DMS114 treated with DMSO at 0.1 percent for 48 hours (cell line): ENCODE data around the gene HTR1A.

Experiments
- DNase-seq: peaks from one replicate; lab custom pipeline; 2025; ENCODE audit not compliant: unreplicated experiment; lab: John Stamatoyannopoulos, UW

The HTR1A gene

GRCh38 chr5:63962279-63962678, at the start of gene HTR1A:
Gene HTR1A, minus strand, starts transcription at chr5:63962445. Its CDS starts 726 bp downstream, at chr5:63961719.
- no peak for DNase-seq

GRCh38 chr5:64003966-64004365, 41.7 kb upstream of the HTR1A start:
- DNase-seq = no peak

- no peak for DNase-seq
These were observed 37.9 kb upstream of the HTR1A start for GRCh38 chr5:64000096-64000495.

GRCh38 chr5:63987053-63987452, 24.8 kb upstream of the HTR1A start:
- DNase-seq = no peak

- no peak for DNase-seq
These were observed 19.6 kb upstream of the HTR1A start for GRCh38 chr5:63981864-63982263.

GRCh38 chr5:63963926-63964325, 1.7 kb upstream of the HTR1A start:
- DNase-seq = peak; percentile 7

- DNase-seq = peak; percentile 41
These were observed 963 bp upstream of the HTR1A start for GRCh38 chr5:63963080-63963735.

GRCh38 chr5:63961598-63962161, 565 bp downstream of the HTR1A start:
- DNase-seq = no peak

- DNase-seq = no peak
These were observed 1.1 kb downstream of the HTR1A start for GRCh38 chr5:63961125-63961597.

GRCh38 chr5:63960646-63961045, 1.6 kb downstream of the HTR1A start:
- no peak for DNase-seq

GRCh38 chr5:63959177-63959982, 2.9 kb downstream of the HTR1A start:
- DNase-seq = no peak

GRCh38 chr5:63958654-63959053, 3.6 kb downstream of the HTR1A start:
- DNase-seq = no peak

GRCh38 chr5:63957617-63958016, 4.6 kb downstream of the HTR1A start:
- no peak for DNase-seq

- no peak for DNase-seq
These were observed 9.0 kb downstream of the HTR1A start for GRCh38 chr5:63953217-63953616.

GRCh38 chr5:63935103-63935502, 27.1 kb downstream of the HTR1A start:
- no peak for DNase-seq

- DNase-seq = no peak
These were observed 30.4 kb downstream of the HTR1A start for GRCh38 chr5:63931836-63932235.

GRCh38 chr5:63928451-63928850, 33.8 kb downstream of the HTR1A start:
- DNase-seq = no peak

- no peak for DNase-seq
These were observed 38.3 kb downstream of the HTR1A start for GRCh38 chr5:63923914-63924313.

GRCh38 chr5:63919763-63920478, 42.3 kb downstream of the HTR1A start:
- no peak for DNase-seq

GRCh38 chr5:63916786-63917185, 45.5 kb downstream of the HTR1A start:
- DNase-seq = no peak

GRCh38 chr5:63911871-63912270, 50.4 kb downstream of the HTR1A start:
- DNase-seq = no peak
